Memory B cell (primary cell): ENCODE data around the gene LHFPL6.

Experiments used
- ATAC-seq: fragments of 150-1000 bp; cut with Tn5 transposase; 2 replicates; pipeline ENCODE4 v1.10.0; 2021; ENCODE audit warnings: low read depth, mild to moderate bottlenecking, moderate library complexity
- DNase-seq, 2 donors: peaks; one replicate each; pipeline ENCODE4 v3.0.0; 2022; ENCODE audit warnings: low spot score in 2 of 2
- H3K27ac Mint-ChIP-seq: one replicate; pipeline ENCODE4 v1.8.0; 2022; ENCODE audit warnings: mild to moderate bottlenecking, moderate library complexity, mixed read lengths
- H3K27me3 Mint-ChIP-seq: one replicate; pipeline ENCODE4 v1.8.0; 2022; ENCODE audit warnings: mixed read lengths
- H3K36me3 Mint-ChIP-seq: one replicate; pipeline ENCODE4 v1.8.0; 2022; ENCODE audit warnings: mild to moderate bottlenecking, mixed read lengths
- H3K4me1 Mint-ChIP-seq: one replicate; pipeline ENCODE4 v1.8.0; 2022; ENCODE audit warnings: mixed read lengths
- H3K4me3 Mint-ChIP-seq: one replicate; pipeline ENCODE4 v1.8.0; 2022; ENCODE audit warnings: mild to moderate bottlenecking, moderate library complexity, mixed read lengths
- H3K9me3 Mint-ChIP-seq: one replicate; pipeline ENCODE4 v1.8.0; 2022; ENCODE audit warnings: mixed read lengths

LHFPL6 gene

GRCh38 chr13:39527961-39528660 is 74.9 kb downstream of the LHFPL6 start:
- Mint-ChIP-seq H3K27me3 (no peaks in the 10 kb centered on the region), H3K4me1 (no peaks in the 10 kb centered on the region), H3K4me3 (no peak overlapping the region), H3K27ac (no peak overlapping the region), H3K9me3 (no peaks in the 10 kb centered on the region), H3K36me3 (no peaks in the 10 kb centered on the region)
- ATAC-seq (no peak), DNase-seq (no peak)

GRCh38 chr13:39527301-39527700 is 75.7 kb downstream of the LHFPL6 start:
- H3K4me3 Mint-ChIP-seq: no peak overlapping the region
- no peak for DNase-seq
- no peak overlapping the region for H3K27ac Mint-ChIP-seq
- no peaks in the 10 kb centered on the region for H3K9me3 Mint-ChIP-seq
- ATAC-seq: no peak
- no peaks in the 10 kb centered on the region for H3K27me3 Mint-ChIP-seq
- H3K36me3 Mint-ChIP-seq: no peaks in the 10 kb centered on the region
- no peaks in the 10 kb centered on the region for H3K4me1 Mint-ChIP-seq

- ATAC-seq (no peak), DNase-seq (no peak)
- Mint-ChIP-seq H3K9me3 (no peaks in the 10 kb centered on the region), H3K4me1 (no peaks in the 10 kb centered on the region), H3K36me3 (no peaks in the 10 kb centered on the region), H3K27me3 (no peaks in the 10 kb centered on the region), H3K4me3 (no peak overlapping the region), H3K27ac (no peak overlapping the region)
These were observed 76.5 kb downstream of the LHFPL6 start for GRCh38 chr13:39526499-39526898.

- no peaks in the 10 kb centered on the region for H3K27me3 Mint-ChIP-seq
- no peaks in the 10 kb centered on the region for H3K9me3 Mint-ChIP-seq
- DNase-seq: no peak
- ATAC-seq: no peak
- H3K4me3 Mint-ChIP-seq: no peak overlapping the region
- H3K36me3 Mint-ChIP-seq: no peaks in the 10 kb centered on the region
- no peak overlapping the region for H3K27ac Mint-ChIP-seq
- H3K4me1 Mint-ChIP-seq: no peaks in the 10 kb centered on the region
These were observed 77.5 kb downstream of the LHFPL6 start for GRCh38 chr13:39525506-39525905.

- H3K36me3 Mint-ChIP-seq: no peaks in the 10 kb centered on the region
- no peak overlapping the region for H3K27ac Mint-ChIP-seq
- H3K4me3 Mint-ChIP-seq: no peak overlapping the region
- no peak for DNase-seq
- H3K4me1 Mint-ChIP-seq: no peaks in the 10 kb centered on the region
- no peak for ATAC-seq
- H3K27me3 Mint-ChIP-seq: no peaks in the 10 kb centered on the region
- H3K9me3 Mint-ChIP-seq: no peaks in the 10 kb centered on the region
These were observed 78.2 kb downstream of the LHFPL6 start for GRCh38 chr13:39524795-39525194.

GRCh38 chr13:39522329-39522728 is 80.7 kb downstream of the LHFPL6 start:
- Mint-ChIP-seq H3K4me3 (no peak overlapping the region), H3K4me1 (no peaks in the 10 kb centered on the region), H3K27ac (no peak overlapping the region), H3K27me3 (peaks cover 3% of the 10 kb centered on the region), H3K36me3 (no peaks in the 10 kb centered on the region), H3K9me3 (no peaks in the 10 kb centered on the region)
- no peak for ATAC-seq
- no peak for DNase-seq

- H3K27ac Mint-ChIP-seq: no peak overlapping the region
- H3K9me3 Mint-ChIP-seq: no peaks in the 10 kb centered on the region
- H3K27me3 Mint-ChIP-seq: peaks cover 3% of the 10 kb centered on the region
- H3K4me1 Mint-ChIP-seq: no peaks in the 10 kb centered on the region
- no peak for ATAC-seq
- no peaks in the 10 kb centered on the region for H3K36me3 Mint-ChIP-seq
- no peak for DNase-seq
- no peak overlapping the region for H3K4me3 Mint-ChIP-seq
These were observed 81.3 kb downstream of the LHFPL6 start for GRCh38 chr13:39521701-39522100.

GRCh38 chr13:39516096-39516495 is 86.9 kb downstream of the LHFPL6 start:
- Mint-ChIP-seq H3K4me3 (no peak overlapping the region), H3K36me3 (no peaks in the 10 kb centered on the region), H3K27ac (no peak overlapping the region), H3K4me1 (no peaks in the 10 kb centered on the region), H3K9me3 (no peaks in the 10 kb centered on the region), H3K27me3 (peaks cover 5% of the 10 kb centered on the region)
- DNase-seq (no peak), ATAC-seq (no peak)

GRCh38 chr13:39515224-39515714 is 87.7 kb downstream of the LHFPL6 start:
- Mint-ChIP-seq H3K27me3 (peaks cover 5% of the 10 kb centered on the region), H3K27ac (no peak overlapping the region), H3K36me3 (no peaks in the 10 kb centered on the region), H3K9me3 (no peaks in the 10 kb centered on the region), H3K4me1 (no peaks in the 10 kb centered on the region), H3K4me3 (no peak overlapping the region)
- ATAC-seq (no peak), DNase-seq (no peak)

- no peak overlapping the region for H3K4me3 Mint-ChIP-seq
These were observed 90.3 kb downstream of the LHFPL6 start for GRCh38 chr13:39512687-39513086.

GRCh38 chr13:39510316-39510695 is 92.7 kb downstream of the LHFPL6 start:
- Mint-ChIP-seq H3K4me1 (no peaks in the 10 kb centered on the region), H3K27me3 (peaks cover 1% of the 10 kb centered on the region), H3K4me3 (no peak overlapping the region), H3K27ac (no peak overlapping the region), H3K36me3 (no peaks in the 10 kb centered on the region), H3K9me3 (peaks cover 2% of the 10 kb centered on the region)
- DNase-seq (no peak), ATAC-seq (no peak)

More at GRCh38 chr13:39512687-39513086, 90.3 kb downstream of the LHFPL6 start:
- Mint-ChIP-seq H3K9me3 (peaks cover 2% of the 10 kb centered on the region), H3K27ac (no peak overlapping the region), H3K27me3 (peaks cover 2% of the 10 kb centered on the region), H3K36me3 (no peaks in the 10 kb centered on the region), H3K4me1 (no peaks in the 10 kb centered on the region)
- no peak for ATAC-seq
- no peak for DNase-seq

GRCh38 chr13:39509616-39510315 is 93.2 kb downstream of the LHFPL6 start:
- DNase-seq (no peak), ATAC-seq (no peak)
- Mint-ChIP-seq H3K27ac (no peak overlapping the region), H3K36me3 (no peaks in the 10 kb centered on the region), H3K9me3 (peaks cover 2% of the 10 kb centered on the region), H3K4me3 (no peak overlapping the region), H3K27me3 (peaks cover 6% of the 10 kb centered on the region), H3K4me1 (no peaks in the 10 kb centered on the region)

- H3K27ac Mint-ChIP-seq: no peak overlapping the region
- no peak for ATAC-seq
- H3K4me1 Mint-ChIP-seq: no peaks in the 10 kb centered on the region
- no peak for DNase-seq
- peaks cover 4% of the 10 kb centered on the region for H3K27me3 Mint-ChIP-seq
- H3K4me3 Mint-ChIP-seq: no peak overlapping the region
- no peaks in the 10 kb centered on the region for H3K36me3 Mint-ChIP-seq
- H3K9me3 Mint-ChIP-seq: peaks cover 2% of the 10 kb centered on the region
These were observed 96.2 kb downstream of the LHFPL6 start for GRCh38 chr13:39506559-39507390.

- ATAC-seq: no peak
- no peak overlapping the region for H3K4me3 Mint-ChIP-seq
- H3K27me3 Mint-ChIP-seq: peaks cover 4% of the 10 kb centered on the region
- H3K9me3 Mint-ChIP-seq: peaks cover 2% of the 10 kb centered on the region
- no peaks in the 10 kb centered on the region for H3K4me1 Mint-ChIP-seq
- no peak overlapping the region for H3K27ac Mint-ChIP-seq
- DNase-seq: no peak
- H3K36me3 Mint-ChIP-seq: no peaks in the 10 kb centered on the region
These were observed 97.8 kb downstream of the LHFPL6 start for GRCh38 chr13:39505151-39505550.
